T follicular helper cell (primary cell): ENCODE measurements around the gene GPANK1.
A peak's percentile ranks its signal among the peaks of the same experiment; 100 is the strongest.

Source experiments
- DNase-seq: peaks from one replicate; pipeline ENCODE4 v3.0.0-alpha.2; 2020; ENCODE audit warnings: low read depth

Gene GPANK1

GRCh38 chr6:31691078-31691463, 26.3 kb upstream of the GPANK1 start:
- DNase-seq = no peak

- no peak for DNase-seq
Observed at GRCh38 chr6:31690231-31691077, 25.7 kb upstream of the GPANK1 start.

DNA sequence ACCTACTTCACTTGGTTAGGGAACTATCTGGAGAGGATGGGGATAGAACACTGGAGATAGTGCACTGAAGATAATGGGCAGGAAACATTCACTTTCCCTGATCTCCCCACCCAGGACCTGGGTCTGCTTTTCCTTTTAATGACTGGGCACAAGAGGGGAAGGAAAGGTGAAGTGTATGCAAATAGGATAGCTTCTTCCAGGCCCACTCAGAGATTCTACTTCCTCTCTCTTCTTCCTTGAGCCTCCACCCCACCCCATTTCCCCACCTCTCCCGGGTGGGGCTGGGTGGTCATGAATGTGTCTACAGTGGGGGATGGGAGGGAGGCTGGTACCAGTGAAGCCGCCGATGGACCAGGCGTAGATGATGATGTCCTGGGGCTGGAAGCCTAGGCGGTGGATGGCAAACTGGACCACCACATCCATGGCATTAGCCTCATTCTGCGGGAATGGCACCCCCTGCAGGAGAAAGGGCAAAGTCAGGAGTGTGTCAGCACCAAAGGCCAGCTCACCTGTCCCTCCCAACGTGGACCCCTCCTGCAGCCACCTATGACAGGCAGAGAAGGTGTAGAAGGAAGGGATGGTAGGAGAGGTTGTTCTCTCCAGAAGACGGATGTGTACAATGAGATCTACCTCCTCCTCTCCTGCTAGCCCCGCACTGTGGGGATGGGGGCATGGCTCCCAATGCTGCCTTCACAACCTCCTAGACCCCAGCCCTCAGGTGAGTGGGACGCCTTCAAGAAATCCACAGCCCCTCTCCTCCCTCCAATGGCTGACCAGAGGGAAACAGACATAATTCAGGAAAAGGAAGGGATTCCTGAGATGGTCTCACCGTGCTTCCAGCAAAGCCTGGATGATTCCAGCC, 24.7 kb upstream of the GPANK1 start:
- DNase-seq = no peak

DNA sequence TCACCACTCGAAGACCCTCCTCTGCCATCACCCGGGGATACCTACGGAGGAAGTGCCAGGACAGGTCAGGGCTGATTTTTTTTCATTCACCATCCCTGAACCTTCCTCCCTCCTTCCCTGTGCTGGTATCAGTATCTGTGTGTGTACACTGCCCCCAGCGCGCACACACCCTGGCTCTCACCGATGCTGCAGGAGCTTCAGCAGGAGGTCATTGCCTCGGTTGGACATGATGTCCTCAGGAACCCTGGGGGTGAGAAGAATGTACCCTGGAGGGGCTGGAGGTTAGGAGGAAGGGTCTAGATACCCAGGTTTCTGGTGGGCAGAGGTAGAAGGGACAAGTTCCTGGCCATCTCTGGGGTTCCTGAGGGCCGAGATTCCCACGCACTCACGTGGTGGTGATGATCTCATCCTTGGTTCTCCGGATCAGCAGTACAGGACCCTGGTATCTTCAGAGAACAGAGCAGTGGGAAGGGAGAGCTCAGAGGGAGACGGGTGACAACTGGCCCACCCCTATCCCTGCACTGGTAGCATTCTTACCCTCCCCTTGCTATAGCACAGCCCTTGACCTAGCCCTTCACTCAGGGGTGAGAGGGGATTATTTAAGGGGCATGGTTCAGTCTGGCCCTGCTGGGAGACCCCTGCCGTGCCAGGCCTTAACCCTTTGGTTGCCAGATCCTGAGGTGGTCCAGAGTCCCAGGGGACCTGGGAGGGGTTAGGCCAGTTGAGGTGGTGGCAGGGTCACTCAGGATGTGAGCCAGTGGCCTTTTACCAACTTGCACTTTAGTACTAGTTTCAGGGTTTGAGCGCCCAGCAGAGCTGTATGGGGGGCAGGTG, 23.3 kb upstream of the GPANK1 start:
- DNase-seq = no peak

- no peak for DNase-seq
Observed at GRCh38 chr6:31687321-31687720, 22.5 kb upstream of the GPANK1 start.

- no peak for DNase-seq
Observed at GRCh38 chr6:31686483-31686882, 21.7 kb upstream of the GPANK1 start.

GRCh38 chr6:31683591-31683990, 18.8 kb upstream of the GPANK1 start:
- no peak for DNase-seq

DNA sequence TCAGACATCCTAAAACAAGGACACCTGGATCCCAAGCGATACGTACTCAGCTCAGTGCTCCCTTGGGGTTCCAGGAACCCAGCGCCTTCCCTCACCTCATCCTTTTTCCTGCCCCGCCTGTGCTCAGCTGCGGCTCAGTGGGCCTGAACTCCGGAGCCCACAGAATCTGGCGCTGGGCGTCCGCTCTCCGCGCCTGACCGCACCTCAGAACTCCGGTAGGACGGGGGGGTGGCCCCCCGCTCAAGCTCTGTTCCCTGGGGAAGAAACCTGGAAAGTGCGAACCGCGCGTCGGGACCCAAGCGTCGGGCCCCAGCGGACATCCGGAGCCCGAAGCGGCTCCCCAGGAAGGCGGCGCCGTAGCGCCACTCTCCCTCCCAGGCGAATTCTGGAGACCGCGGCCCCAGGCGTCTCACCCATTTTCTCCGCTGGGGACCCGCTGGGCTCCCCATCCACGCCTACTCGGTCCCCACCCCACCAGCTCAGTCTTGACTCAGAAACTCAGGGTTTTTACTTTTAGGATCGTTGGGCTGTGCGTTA, 16.4 kb upstream of the GPANK1 start:
- peak; percentile 17 for DNase-seq

DNA sequence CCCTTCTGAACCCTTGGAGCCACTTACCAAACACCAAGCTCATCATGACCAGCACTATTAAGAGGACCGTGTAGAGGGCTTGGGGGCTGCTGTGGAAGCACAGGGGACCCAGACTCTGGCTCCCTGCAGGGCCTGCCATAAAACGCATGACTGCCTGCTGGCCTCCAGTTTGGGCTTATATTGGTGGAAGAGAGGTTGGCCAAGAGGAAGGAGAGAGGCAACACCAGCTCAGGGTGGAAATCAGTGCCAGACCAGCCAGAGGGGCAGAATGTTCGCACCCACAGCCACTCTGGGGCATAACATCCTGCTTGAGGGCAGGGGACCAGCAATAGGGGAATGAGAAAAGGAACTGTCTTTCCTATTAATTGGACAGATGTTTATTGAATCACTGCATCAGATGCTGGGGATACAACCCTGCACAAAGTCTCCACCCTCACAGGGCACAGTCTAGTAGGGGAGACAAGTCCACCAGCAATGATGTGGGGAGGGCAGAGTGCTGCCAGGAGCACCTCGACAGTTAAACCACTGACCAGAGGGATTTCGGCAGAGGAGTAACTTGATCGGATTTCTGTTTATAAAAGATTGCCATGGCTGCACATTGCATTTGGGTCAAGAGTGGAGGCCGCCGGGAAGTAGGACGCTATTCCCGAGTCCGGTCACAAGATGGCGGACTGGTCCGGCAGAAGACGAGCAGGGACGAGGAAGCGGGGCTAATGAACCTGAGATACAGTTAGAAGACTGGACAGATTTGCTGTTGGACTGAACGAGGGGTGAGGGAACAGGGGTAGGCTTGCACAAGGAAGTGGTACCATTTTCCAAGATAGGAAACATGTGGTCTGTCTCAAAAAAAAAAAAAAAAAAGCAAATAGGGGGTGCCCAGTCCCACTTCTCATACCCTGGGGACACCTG, 15.7 kb upstream of the GPANK1 start, which contains the start of gene LY6G5C:
Gene LY6G5C, minus strand, starts transcription at position 842 of the 909 bp plus-strand sequence. Its CDS starts 694 bp downstream, at position 148.
- peak; percentile 39 for DNase-seq

DNA sequence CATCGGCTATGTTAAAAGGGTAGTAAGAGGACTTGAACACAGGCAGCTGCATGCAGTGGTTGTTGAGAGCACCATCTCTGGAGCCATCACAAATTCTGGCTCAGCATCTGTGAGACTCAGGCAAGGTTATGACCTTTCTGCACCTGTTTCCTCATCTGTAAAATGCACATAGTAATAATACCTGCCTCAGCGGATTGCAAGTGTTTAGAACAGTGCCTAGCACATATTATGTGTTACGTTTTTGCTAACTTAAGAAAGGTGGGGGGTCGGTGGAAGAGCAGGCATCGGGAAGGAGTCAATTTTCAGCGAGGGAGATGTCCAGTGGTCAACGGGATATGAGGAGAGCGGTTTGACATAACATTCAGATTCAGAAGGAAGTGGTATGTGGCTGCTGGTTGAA, 13.2 kb upstream of the GPANK1 start:
- no peak for DNase-seq

- no peak for DNase-seq
Observed at GRCh38 chr6:31676904-31677303, 12.1 kb upstream of the GPANK1 start.

GRCh38 chr6:31676322-31676903, 11.6 kb upstream of the GPANK1 start:
- no peak for DNase-seq

- no peak for DNase-seq
Observed at GRCh38 chr6:31669676-31670075, 4.9 kb upstream of the GPANK1 start, which contains the start of gene LY6G5B. Gene LY6G5B, plus strand, starts transcription at chr6:31669976. Its CDS starts 975 bp downstream, at chr6:31670951.

- DNase-seq = no peak
Observed at GRCh38 chr6:31666337-31666965, 1.7 kb upstream of the GPANK1 start.

DNA sequence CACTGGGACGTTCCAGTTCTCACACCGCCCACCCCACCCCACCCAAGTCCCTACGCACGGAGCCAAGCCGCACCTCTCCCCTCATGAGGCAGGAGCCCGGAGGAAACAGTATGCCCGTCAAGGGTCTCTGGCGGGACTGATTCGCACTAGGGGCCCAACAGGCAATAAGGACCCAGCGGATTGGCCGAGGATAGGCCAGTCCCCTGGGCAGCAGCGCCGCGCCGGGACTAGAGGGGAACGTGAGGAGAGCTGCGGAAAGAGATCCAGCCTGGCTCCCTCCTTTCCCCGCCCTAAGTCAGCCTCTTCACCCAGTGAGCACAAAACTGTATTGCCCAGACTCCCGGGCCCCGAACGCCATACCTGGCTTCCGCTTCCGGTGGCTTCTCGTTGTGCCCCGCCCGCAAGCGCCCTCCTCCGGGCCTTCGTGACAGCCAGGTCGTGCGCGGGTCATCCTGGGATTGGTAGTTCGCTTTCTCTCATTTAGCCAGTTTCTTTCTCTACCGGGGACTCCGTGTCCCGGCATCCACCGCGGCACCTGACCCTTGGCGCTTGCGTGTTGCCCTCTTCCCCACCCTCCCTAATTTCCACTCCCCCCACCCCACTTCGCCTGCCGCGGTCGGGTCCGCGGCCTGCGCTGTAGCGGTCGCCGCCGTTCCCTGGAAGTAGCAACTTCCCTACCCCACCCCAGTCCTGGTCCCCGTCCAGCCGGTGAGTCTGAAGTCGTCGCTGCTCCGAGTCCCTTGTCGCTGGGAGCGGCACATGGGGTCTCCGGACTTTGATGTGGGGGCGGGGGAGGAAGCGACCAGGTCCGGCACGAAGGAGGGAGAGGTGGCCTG, 922 bp upstream of the GPANK1 start, which contains the start of gene CSNK2B:
Gene CSNK2B, plus strand, starts transcription at position 580 of the 836 bp plus-strand sequence. CDS start 752 bp downstream, outside the sequence.
- DNase-seq = peak; percentile 99

DNA sequence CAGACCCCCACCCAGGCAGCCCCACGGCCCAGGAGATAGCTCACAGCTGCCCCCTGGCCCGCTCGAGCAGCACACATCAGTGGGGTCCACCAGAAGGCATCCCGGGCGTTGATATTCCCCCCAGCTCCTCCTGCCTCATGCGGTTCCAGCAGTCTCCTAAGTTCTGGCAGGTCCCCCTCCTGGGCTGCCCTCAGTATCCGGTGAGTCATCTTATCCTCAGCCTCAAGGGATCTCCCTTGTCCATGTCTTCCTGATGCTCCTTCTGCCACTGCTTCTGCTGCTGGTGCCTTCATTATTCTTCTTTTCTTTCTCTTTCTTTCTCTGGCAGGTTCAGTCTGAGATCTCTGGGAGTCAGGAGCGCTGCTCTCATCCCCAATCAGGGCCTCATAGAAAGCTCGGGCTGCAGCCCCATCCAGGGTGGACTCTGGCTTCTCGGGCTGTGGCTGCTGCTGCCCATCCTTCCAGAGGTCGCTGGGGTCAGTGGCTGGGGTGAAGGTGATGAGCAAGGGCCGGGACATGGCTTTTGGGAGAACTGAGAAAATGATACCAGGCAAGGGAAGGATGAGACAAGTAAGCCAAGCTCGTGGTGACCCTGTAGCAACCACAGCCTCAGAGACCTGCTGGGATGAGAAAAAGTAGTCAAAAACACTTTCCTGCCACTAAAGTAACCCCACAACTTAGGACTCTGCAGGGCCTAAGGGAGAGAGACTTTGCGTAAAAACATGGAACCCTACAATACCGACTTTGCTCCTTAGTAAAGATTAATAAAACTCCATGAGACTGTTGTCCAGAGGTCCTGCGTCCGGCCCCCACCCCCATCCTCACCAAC, 622 bp downstream of the GPANK1 start:
- DNase-seq = no peak

GRCh38 chr6:31663126-31663960, 1.5 kb downstream of the GPANK1 start:
- no peak for DNase-seq
